Left ventricle myocardium superior (tissue), 1 donor: Measurements from ENCODE around the gene EPS15. TPM values are rescaled to one million over a fixed set of nuclear protein-coding genes. Genes with fewer than 3 reads are reported as not detected.

Source experiments
- ATAC-seq: fragments of 200-7000 bp; cut with Tn5 transposase; one replicate; pipeline ENCODE4 v1.9.1; 2020; ENCODE audit warnings: mild to moderate bottlenecking, moderate library complexity
- DNase-seq: peaks from one replicate; pipeline ENCODE4 v3.0.0-alpha.2; 2020
- intact Hi-C: fragments of 100-400 bp; cut with micrococcal nuclease; formaldehyde crosslinking; loops from one replicate; pipeline ENCODE4 v1.11.0; 2022
- total RNA-seq: library from RNA; stranded (reverse); fragmentation: NEBNext Ultra II Directional; extraction: Animal tissue kit (Norgen Biotek cat#: 25700); gene quantifications from one replicate; pipeline ENCODE4 v1.2.1, GENCODE V29; 2021
- donor health status: DM: no; HTN: yes; CAD: no; lungs with severe emphysema.

Gene EPS15
- total RNA-seq, 1 donor from 2014 or later = 71.6 TPM

DNA sequence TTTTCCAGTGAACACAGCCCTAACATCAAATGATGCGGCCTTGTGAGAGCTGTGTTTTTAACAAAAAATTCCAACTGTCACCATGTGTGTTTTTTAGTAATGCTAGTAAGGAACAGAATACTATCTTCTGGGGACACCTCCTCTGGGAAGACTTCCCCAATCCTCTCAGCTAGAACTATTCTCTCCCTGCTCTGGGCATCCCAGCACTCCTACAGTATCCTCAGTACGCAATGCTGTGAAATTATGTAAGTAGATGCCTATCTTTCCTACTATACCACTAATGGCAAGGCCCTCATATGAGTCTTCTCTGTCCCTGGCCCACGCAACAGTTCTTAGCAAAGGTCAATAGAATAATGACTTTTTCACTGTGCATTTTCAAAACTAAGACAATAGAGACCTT, 169.2 kb downstream of the EPS15 start:
- DNase-seq = no peak
- intact Hi-C loops = no loop called here
- ATAC-seq = no peak

DNA sequence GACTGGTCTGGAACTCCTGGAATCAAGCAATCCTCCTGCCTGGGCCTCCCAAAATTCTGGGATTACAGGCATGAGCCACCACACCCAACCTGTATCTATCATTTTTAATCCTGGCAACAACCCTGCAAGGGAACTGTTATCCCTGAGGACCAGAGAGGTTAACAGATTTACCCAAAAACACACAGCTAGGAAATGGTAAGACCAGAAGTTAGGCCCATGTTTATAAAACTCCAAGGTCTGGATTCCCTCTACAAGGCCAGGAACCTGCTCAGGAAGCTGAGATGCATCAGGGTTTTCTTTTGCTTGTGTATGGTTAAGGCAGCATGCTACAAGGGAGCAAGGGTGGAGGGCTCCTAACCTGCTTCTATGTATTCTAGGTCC, 170.9 kb downstream of the EPS15 start:
- ATAC-seq (no peak), DNase-seq (no peak)
- intact Hi-C loops = no loop called here

DNA sequence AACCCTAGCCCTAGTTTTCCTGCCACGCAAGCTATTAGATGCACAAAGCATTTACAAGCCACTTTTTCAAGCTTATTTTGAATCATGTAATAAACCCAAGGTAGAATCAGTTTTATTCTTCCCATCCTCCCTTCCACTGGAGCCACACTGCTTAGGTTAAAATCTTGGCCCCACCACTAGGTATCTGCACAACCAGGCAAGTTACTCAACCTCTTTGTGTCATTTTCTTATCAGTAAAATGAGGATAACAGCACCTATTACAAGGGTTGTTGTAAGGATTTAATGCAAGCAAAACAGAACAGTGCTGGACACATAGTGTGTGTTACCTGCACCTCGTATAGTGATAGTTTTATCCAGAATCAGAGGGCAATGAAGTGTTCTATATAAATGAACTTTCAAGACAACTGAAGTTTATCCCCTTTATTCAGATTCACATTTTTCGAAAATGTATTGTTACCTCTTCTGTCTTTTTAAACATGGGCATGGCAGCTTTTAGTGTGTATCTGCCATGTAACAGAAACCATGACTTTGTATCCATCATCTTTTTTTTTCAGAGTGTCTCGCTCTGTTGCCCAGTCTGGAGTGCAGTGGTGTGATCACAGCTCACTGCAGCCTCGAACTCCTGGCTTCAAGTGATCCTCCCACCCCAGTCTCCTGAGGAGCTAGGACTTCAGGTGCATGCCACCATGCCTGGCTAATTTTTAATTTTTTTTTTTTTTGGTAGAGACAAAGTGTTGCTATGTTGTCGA, 171.5 kb downstream of the EPS15 start:
- intact Hi-C loops = no loop called here
- ATAC-seq = no peak
- DNase-seq = no peak

DNA sequence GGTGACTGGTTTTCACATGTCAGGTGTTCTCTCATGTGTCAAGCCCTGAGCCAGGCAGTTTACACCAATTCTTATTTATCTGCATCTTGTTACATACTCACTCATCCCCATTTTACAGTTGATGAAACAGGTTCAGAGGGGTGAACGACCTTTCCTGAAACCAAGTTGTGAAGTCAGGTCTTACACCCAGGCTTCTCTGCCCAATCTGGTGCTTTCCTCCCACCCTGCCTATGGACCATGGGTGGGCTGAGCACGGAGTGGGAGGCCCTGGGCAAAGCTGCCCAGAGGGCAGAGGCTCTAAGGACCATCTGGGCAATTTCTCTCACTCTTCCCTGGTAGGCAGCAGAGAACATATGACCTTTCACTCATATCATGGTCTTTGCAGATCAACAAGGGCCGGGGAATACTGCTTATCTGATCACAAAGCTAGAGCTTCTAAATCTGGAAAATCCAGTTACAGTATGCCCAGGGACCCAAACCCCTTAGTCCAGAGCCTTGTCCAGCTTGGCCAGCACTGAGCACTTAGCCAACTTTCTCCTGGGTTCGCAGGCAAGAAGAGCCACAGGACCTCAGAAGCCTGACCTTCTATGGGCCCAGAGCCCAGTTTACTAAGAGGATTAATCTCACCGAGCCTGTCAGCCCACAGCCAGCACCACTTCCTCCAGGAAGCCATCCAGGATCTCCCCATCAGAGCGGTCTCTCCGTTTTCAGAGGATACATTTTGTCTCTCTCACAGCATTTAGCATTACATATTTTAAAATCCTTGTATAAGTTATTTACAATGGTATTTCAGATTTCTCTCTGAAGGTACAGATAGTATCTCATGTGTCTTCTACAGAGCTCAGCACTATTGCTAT, 172.8 kb downstream of the EPS15 start:
- intact Hi-C loops = no loop called here
- ATAC-seq = no peak
- DNase-seq = no peak

DNA sequence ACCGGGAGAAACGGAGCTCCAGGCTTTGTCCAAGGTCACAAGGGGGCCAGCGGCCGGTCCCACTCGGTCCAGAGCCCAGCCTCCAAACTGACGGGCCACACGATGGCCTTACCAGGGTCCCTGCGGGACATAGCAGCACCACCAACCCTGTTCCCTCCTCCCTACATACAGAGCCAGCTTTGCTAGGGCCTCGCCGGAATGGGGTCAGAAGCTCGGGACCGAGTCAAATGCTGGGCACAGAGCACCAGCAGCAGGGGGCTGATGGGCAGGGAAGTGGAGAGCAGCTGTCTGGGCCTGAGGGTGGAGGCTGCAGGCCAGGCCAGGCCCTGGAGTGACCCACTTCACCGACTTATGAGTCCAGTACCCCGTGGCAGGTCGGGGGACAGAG, 173.8 kb downstream of the EPS15 start:
- intact Hi-C loops = no loop called here
- ATAC-seq = peak; percentile 16
- no peak for DNase-seq

DNA sequence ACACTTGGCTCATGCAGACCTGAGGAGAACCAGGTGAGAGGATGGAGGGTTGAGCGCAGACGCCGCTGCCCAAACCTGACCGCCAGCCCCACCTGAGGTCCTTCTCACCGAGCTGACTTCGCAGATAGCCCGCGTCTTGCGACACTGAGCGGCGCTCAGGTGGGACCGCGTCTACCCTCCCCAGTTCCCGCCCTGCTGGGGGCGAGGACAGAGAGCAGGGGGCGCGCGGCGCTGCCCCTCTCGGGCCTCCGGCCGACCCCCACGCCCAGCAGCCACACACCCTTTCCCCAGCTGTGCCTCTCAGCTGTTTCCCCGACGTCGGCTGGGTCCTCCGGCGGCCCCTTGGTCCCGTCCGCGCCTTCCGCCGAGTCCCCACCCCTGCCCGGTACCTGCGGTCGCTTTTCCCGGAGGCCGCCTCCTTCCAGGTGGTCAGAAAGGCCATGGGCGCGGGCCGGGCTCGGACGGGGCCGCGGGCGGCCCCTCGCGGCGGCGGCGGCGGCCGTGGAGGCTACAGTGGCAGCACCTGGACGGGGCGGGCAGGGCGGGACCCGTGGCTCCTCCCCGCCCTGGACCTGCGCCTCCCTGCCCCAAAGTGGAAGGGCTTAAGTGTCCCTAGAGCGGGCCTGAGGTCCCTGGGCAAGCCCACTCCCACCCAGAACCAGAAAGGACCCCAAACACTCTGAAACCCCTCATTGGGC, 174.3 kb downstream of the EPS15 start:
- peak; percentile 71 for ATAC-seq
- peak; percentile 55 for DNase-seq
- intact Hi-C loops = no loop called here

DNA sequence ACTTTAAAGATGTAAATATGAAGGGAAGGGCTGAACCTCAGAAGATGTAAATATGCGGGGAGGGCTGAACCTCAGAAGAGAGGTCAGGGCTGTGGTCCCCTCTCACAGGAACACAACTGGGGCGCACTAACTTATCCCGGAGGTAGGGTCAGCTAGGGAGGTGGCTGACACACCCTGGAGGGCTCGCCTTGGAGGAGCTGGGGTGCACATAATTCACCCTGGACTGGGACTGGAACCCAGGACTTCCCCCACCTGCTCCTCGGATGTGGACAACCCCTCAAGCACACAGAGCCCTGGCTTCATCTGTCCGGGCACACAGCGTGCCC, 174.8 kb downstream of the EPS15 start:
- intact Hi-C loops = no loop called here
- no peak for ATAC-seq
- no peak for DNase-seq

DNA sequence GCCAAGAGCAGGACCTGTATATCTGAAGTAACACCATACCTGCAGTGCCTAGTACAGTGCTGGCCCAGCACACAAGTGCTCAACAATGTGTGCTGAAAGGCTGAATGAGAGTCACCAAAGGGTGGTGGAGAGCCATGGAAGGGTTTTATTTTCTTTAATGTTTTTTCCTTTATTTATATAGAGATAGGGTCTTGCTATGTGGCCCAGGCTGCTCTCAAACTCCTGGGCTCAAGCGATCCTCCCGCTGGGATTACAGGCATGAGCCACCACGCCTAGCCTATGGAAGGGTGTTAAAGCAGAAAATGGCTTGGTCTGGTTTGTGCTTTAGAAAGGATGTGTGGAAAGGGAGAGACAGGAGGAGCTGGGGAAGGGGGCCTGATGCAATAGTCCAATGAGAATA, 175.4 kb downstream of the EPS15 start:
- ATAC-seq (no peak), DNase-seq (no peak)
- intact Hi-C loops = no loop called here

DNA sequence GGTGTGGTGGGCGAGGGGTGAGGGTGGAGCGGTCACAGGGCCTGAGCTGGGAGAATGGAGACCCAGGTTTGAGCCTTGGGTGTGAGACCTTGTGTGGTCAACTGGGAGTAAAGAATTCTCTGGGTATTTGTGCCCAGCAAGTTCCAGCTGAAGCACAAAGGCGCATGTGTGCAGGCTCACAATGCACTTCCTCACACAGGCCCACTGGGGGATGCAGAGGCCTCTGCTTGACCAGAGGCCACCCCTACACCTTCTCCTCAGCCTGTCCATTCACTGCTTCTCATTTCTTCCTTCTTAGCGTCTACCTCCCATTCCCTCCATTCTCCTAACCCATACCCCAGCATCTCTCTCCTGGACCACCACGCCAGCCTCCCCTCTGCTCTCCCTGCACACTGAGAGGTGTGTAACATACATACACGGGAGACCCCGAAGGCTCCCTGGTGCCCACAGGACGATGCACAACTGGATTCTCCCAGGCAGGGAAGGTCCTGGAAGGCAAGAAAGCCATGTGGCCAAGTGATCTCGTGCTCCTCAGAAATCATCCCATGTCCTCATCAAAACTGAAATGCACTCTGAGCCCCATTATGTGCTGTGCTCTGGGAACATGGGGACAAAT, 176.4 kb downstream of the EPS15 start:
- ATAC-seq (no peak), DNase-seq (no peak)
- intact Hi-C loops = no loop called here

DNA sequence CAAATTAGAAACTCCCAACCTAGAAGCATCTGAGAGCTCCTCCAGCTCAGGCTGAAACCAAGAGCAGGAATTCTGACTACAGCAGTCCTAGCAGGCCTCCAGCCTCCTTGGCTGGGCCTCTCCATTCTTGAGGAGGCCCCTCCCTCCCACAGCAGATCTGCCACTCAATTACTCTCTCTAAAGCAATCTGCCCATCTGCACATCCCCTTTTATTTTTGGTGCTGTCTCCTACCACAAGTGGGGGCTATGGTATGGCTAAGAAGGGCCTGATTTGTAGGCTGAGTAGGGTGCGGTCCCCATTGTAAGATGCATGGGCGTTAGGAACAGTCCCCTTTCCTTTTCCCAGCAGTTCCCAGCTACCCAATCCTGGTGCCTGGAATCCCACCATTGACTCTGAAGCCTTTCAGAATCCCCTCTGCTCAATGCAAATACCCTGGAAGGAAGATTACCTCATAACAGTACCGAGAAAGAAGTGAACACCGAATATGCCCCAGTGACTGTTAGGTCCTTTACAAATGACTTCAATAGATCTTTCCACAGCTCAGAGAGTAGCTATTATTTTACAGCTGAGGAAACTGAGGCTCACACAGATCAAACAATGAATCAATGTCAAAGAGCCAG, 177.1 kb downstream of the EPS15 start:
- ATAC-seq = no peak
- DNase-seq = no peak
- intact Hi-C loops = no loop called here

DNA sequence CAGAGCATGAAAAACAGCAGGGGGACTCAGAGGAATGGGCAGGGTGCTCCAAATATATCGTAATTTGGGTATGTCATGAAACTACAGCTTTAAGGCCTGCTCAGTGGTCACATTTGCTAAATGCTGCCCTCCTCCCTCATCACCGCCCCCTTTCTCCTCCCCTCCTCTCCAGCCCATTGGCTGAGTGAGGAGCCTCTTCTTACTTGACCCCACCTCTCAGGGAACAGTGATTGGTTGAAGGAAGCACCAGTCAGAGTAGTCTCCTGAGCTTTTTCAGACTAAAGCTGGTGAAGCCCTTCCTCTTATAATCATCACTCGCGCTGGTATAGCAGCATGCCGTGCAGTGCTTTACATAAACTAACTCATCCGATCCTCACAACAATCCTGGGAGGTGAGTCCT, 178.7 kb downstream of the EPS15 start:
- DNase-seq (no peak), ATAC-seq (no peak)
- intact Hi-C loops = no loop called here

DNA sequence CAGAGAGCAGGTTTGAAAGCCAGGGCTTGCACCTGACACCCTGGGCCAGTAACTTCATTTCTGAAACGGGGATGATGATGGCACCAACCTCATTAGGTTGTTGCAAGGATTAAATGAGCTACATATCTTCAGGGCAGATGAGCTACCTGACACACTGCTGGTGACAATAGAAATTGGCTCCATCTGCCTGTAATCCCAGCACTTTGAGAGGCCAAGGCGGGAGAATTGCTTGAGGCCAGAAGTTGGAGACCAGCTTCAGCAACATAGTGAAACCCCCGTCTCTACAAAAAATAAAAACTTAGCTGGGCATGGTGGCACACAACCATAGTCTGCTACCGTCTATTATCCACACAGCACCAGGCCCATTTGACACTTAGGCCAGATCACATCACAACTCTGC, 182.4 kb downstream of the EPS15 start:
- ATAC-seq (no peak), DNase-seq (no peak)
- intact Hi-C loops = no loop called here

DNA sequence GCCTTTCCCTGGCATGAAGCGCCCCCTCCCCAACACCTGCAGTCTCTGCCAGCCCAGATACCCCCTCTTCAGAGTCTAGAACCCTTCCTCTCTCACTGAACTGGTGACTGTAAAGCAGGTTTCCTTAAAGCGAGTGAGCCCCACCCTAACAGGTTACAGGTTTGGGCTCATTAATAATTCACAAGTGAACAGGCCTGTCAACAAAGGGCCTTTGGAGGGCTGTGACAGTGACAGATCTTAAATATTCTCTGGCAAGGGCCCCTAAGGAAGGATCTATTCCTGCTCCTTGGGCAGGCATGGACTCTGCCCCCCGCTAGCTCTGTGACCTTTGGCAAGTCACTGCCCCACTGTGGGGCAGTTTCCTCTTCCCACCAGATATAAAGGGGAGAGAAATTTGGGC, 183.1 kb downstream of the EPS15 start:
- DNase-seq (no peak), ATAC-seq (no peak)
- intact Hi-C loops = no loop called here

DNA sequence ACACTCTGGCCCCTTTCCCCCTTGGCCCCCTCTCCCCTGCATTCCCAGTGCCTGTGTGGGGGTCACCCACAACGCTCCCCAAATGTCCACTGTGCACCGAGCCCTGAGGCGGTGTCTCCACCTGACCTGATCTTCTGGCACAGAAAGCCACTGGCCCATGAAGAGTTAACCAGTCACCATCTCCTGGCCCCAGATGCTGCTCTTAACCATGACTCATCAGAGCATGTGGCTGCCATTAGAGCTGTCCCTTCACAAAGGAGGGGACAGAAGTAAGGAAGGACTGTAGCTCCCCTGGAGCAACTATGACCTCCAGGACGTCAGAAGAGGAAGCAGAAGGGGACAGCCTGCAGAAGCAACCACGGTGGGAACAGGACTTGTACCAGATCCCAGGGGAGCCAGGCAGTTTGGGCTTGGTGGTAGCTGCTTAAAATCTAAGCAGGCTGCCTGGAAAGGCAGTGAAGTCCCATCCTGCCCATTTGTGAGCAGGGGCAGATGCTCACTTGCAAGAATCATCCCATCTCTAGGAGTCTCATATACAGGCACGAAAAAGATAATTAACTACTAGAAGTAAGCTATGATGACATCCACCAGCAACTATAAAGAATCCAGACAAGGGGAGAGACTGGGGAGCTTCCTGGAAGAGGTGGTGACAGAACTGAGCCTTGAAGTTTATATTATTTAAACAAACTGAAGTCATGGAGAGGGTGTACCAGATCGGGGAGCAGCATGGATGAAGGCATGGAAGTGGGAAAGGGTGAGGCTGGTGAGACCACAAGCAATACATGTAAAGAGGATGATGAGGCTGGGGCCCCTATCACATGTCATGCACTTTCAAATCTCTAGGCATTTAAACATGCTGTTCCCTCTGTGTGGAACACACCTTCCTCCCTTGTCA, 187.6 kb downstream of the EPS15 start:
- intact Hi-C loops = no loop called here
- no peak for DNase-seq
- peak; percentile 54 for ATAC-seq

DNA sequence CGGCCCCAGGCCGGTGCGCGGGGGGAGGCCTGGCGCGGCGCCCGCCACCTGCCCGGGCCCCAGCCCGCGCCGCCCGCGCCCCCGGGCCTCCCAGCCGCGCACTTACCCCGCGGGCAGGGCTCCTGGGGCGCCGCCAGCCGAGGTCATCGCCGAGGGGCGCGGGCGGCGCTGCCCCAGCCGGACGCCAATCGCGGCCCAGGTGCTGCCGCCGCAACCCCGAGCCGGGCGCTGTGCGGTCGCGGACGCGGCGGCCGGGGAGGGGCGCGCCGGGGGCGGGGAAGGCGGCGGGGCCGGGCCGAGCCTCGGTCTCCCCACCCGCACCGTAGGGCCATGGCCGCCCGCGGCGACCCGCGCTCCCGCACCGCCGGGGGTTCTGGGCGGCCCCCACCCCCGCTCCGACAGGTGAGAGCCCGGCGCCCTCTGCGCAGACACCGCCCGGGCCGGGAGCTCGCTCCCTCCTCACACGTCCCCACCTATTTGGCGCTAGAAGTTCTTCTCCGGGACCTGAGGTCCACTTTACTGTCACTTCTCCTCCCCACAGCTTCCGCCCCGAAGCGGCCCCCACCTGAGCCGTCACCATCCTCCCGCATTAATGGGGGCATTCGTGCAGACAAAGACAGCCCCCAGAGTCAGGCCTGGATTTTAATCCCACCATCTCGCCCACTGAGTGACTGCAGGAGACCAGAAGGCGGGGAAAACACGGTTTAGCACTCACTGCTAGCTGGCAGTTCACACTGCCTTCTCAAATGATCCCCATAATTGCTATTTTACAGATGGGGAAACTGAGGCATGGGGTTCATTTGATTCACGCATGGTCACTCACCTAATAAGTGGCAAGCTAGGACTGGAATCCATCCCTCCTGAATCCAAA, 188.5 kb downstream of the EPS15 start, which contains the start of gene TTC39A:
TTC39A (minus strand) TSS at position 232 of the 871 bp plus-strand sequence; CDS start at position 147, 85 bp downstream.
- intact Hi-C loops = no loop called here

DNA sequence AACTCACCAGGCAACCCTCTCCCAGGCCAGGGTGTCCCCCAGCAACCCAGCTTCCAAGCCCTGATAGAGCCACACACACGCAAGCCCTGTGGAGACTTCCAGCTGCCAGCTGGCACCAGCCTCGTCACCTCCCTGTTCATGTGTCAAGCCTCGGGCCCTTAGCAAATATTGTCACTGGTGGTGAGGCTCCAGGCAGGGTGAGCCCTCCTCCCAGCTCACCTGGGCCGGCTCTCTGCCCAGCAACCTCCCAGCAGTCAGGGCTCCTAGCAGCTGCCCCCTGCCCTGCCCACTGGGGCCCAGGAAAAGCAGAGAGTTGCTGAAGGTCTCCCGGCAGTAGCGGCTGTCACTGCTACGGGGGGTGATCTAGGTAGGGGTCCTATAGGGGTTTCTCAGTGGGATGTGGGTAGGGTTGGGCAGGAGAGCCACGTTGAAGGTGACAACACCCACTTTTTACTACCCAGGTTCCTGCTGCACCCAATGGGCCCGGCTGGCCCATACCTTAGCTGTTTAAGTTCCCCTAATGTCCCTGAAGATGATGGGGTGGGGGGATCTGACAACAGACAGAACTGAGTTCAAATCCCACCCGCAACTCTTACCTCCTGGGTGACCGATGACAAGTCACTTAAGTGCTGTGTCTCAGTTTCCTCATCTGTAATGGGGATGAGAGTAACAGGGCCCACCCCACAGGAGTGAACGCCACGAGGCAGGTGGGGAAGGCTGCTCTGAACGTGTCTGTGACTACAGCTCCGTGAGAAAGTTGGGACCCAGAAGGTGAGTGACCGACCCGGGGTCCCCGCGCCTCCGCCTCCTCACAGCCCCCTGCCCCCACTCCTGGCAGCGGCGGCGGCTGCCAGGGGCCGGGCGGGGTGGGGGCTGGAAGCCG, 189.4 kb downstream of the EPS15 start:
- ATAC-seq (peak; percentile 73), DNase-seq (peak; percentile 82)
- intact Hi-C loops = no loop called here

More for the DNA sequence above, 188.5 kb downstream of the EPS15 start, which contains the start of gene TTC39A:
- peak; percentile 44 for DNase-seq
- ATAC-seq = peak; percentile 1
